ENCODE measurements around the gene RAPGEF1. TPM values are rescaled to one million over a fixed set of nuclear protein-coding genes. Genes with fewer than 3 reads are reported as not detected.
"Not testable (repeated sequence)": the region's sequence is repeated elsewhere in the genome, so short reads cannot be mapped to it uniquely, and the experiment has no call there.

RAPGEF1 gene
- total RNA-seq, 2 experiments from 2014 or later: 91.9 to 92.3 TPM

GRCh38 chr9:131666029-131666428, 73.8 kb downstream of the RAPGEF1 start:
- Mint-ChIP-seq H3K36me3 (peaks cover 17% of the 10 kb centered on the region), H3K4me3 (no peak overlapping the region)

GRCh38 chr9:131663288-131663687, 76.6 kb downstream of the RAPGEF1 start:
- Mint-ChIP-seq H3K27me3 (no peaks in the 10 kb centered on the region), H3K4me3 (no peak overlapping the region), H3K36me3 (peaks cover 14% of the 10 kb centered on the region), H3K27ac (peak overlapping the region; percentile 88), H3K4me1 (ENCODE audit: low read depth) (peaks cover 85% of the 10 kb centered on the region), H3K9me3 (no peaks in the 10 kb centered on the region)
- intact Hi-C loops (cut with micrococcal nuclease): loop anchor here (10.0 kb wide), 2 partner anchors 268 to 692 kb away; partner anchors contain the start of genes PRRC2B and SETX
- DNase-seq: no peak
- ChIA-PET CTCF (no interaction called here), POLR2A (interaction anchor here (0.6 kb wide), 2 partner anchors 24 to 69 kb away, joined by 3 read pairs; no protein-coding TSS in a partner anchor)

More at GRCh38 chr9:131666029-131666428, 73.8 kb downstream of the RAPGEF1 start:
- no peaks in the 10 kb centered on the region for H3K27me3 Mint-ChIP-seq
- no peaks in the 10 kb centered on the region for H3K9me3 Mint-ChIP-seq
- CTCF ChIA-PET: interaction anchor here (1.1 to 4.0 kb wide), 4 partner anchors 62 to 74 kb away, joined by 3 to 15 read pairs (median 6); no protein-coding TSS in a partner anchor
- POLR2A ChIA-PET: interaction anchor here (0.9 to 5.4 kb wide), 5 partner anchors 12 to 66 kb away, joined by 3 to 76 read pairs (median 28); no protein-coding TSS in a partner anchor
- peaks cover 89% of the 10 kb centered on the region for H3K4me1 Mint-ChIP-seq (ENCODE audit: low read depth)
- peak overlapping the region; percentile 99 for H3K27ac Mint-ChIP-seq
- intact Hi-C loops (cut with micrococcal nuclease): loop anchor here (5.0 to 10.0 kb wide), 5 partner anchors 74 to 689 kb away; partner anchors contain the start of genes PRRC2B and SETX
- no peak for DNase-seq

- Mint-ChIP-seq H3K4me3 (peak overlapping the region; percentile 30), H3K36me3 (peaks cover 16% of the 10 kb centered on the region), H3K4me1 (ENCODE audit: low read depth) (peaks cover 85% of the 10 kb centered on the region), H3K27ac (peak overlapping the region; percentile 88)
- POLR2A ChIA-PET, CTCF ChIA-PET, DNase-seq, H3K9me3 Mint-ChIP-seq, H3K27me3 Mint-ChIP-seq: not testable (repeated sequence)
- intact Hi-C loops (cut with micrococcal nuclease): loop anchor here (10.0 kb wide), 2 partner anchors 267 to 693 kb away; partner anchors contain the start of genes PRRC2B and SETX
Measured at GRCh38 chr9:131662289-131662621, 77.6 kb downstream of the RAPGEF1 start.

- peaks cover 85% of the 10 kb centered on the region for H3K4me1 Mint-ChIP-seq (ENCODE audit: low read depth)
- no peaks in the 10 kb centered on the region for H3K27me3 Mint-ChIP-seq
- peak; percentile 88 for DNase-seq
- intact Hi-C loops (cut with micrococcal nuclease): loop anchor here (10.0 kb wide), 2 partner anchors 267 to 693 kb away; partner anchors contain the start of genes PRRC2B and SETX
- ChIA-PET CTCF (no interaction called here), POLR2A (interaction anchor here (3.5 kb wide), 1 partner anchor 19 kb away, joined by 14 read pairs; no protein-coding TSS in a partner anchor)
- peaks cover 15% of the 10 kb centered on the region for H3K36me3 Mint-ChIP-seq
- peak overlapping the region; percentile 88 for H3K27ac Mint-ChIP-seq
- peak overlapping the region; percentile 30 for H3K4me3 Mint-ChIP-seq
- H3K9me3 Mint-ChIP-seq: no peaks in the 10 kb centered on the region
Measured at GRCh38 chr9:131661568-131662288, 78.1 kb downstream of the RAPGEF1 start.

- Mint-ChIP-seq H3K9me3 (no peaks in the 10 kb centered on the region), H3K27me3 (no peaks in the 10 kb centered on the region), H3K36me3 (peaks cover 18% of the 10 kb centered on the region), H3K27ac (peak overlapping the region; percentile 52), H3K4me3 (no peak overlapping the region), H3K4me1 (ENCODE audit: low read depth) (peaks cover 85% of the 10 kb centered on the region)
- DNase-seq: no peak
- intact Hi-C loops (cut with micrococcal nuclease): loop anchor here (10.0 kb wide), 2 partner anchors 266 to 694 kb away; partner anchors contain the start of genes PRRC2B and SETX
- POLR2A ChIA-PET: interaction anchor here (0.6 to 3.5 kb wide), 2 partner anchors 15 to 18 kb away, joined by 3 to 14 read pairs; no protein-coding TSS in a partner anchor
- CTCF ChIA-PET: no interaction called here
Measured at GRCh38 chr9:131660466-131661405, 79.1 kb downstream of the RAPGEF1 start.

- POLR2A ChIA-PET: interaction anchor here (0.9 to 4.1 kb wide), 10 partner anchors 10 to 84 kb away, joined by 3 to 24 read pairs (median 4); no protein-coding TSS in a partner anchor
- H3K27ac Mint-ChIP-seq: peak overlapping the region; percentile 92
Measured at GRCh38 chr9:131658377-131659129, 81.3 kb downstream of the RAPGEF1 start.

GRCh38 chr9:131657940-131658339, 81.9 kb downstream of the RAPGEF1 start:
- peaks cover 9% of the 10 kb centered on the region for H3K36me3 Mint-ChIP-seq
- peak overlapping the region; percentile 92 for H3K27ac Mint-ChIP-seq
- intact Hi-C loops (cut with micrococcal nuclease): loop anchor here (1.0 kb wide), 2 partner anchors 9 to 20 kb away; no protein-coding TSS in a partner anchor
- POLR2A ChIA-PET: interaction anchor here (0.9 to 4.1 kb wide), 6 partner anchors 11 to 85 kb away, joined by 3 to 24 read pairs (median 10); no protein-coding TSS in a partner anchor
- no peaks in the 10 kb centered on the region for H3K27me3 Mint-ChIP-seq
- H3K4me1 Mint-ChIP-seq (ENCODE audit: low read depth): peaks cover 85% of the 10 kb centered on the region
- no peak overlapping the region for H3K4me3 Mint-ChIP-seq
- CTCF ChIA-PET: interaction anchor here (1.4 to 1.9 kb wide), 3 partner anchors 11 to 67 kb away, joined by 3 to 5 read pairs (median 5); no protein-coding TSS in a partner anchor
- no peak for DNase-seq
- no peaks in the 10 kb centered on the region for H3K9me3 Mint-ChIP-seq

More at GRCh38 chr9:131658377-131659129, 81.3 kb downstream of the RAPGEF1 start:
- DNase-seq: peak; percentile 78
- intact Hi-C loops (cut with micrococcal nuclease): loop anchor here (1.0 kb wide), 2 partner anchors 9 to 20 kb away; no protein-coding TSS in a partner anchor
- peaks cover 87% of the 10 kb centered on the region for H3K4me1 Mint-ChIP-seq (ENCODE audit: low read depth)
- no peaks in the 10 kb centered on the region for H3K27me3 Mint-ChIP-seq
- no peaks in the 10 kb centered on the region for H3K9me3 Mint-ChIP-seq
- H3K36me3 Mint-ChIP-seq: peaks cover 9% of the 10 kb centered on the region
- CTCF ChIA-PET: interaction anchor here (1.0 to 1.9 kb wide), 4 partner anchors 11 to 67 kb away, joined by 3 to 5 read pairs (median 4); no protein-coding TSS in a partner anchor
- peak overlapping the region; percentile 40 for H3K4me3 Mint-ChIP-seq

GRCh38 chr9:131657456-131657855, 82.4 kb downstream of the RAPGEF1 start:
- H3K4me1 Mint-ChIP-seq (ENCODE audit: low read depth): peaks cover 85% of the 10 kb centered on the region
- DNase-seq: peak; percentile 35
- peak overlapping the region; percentile 92 for H3K27ac Mint-ChIP-seq
- ChIA-PET CTCF (interaction anchor here (1.5 to 1.9 kb wide), 2 partner anchors 12 to 66 kb away, joined by 5 read pairs; no protein-coding TSS in a partner anchor), POLR2A (interaction anchor here (1.2 to 4.1 kb wide), 4 partner anchors 11 to 20 kb away, joined by 6 to 24 read pairs (median 10); no protein-coding TSS in a partner anchor)
- no peaks in the 10 kb centered on the region for H3K27me3 Mint-ChIP-seq
- peaks cover 9% of the 10 kb centered on the region for H3K36me3 Mint-ChIP-seq
- H3K9me3 Mint-ChIP-seq: no peaks in the 10 kb centered on the region
- intact Hi-C loops (cut with micrococcal nuclease): no loop called here
- H3K4me3 Mint-ChIP-seq: no peak overlapping the region

- H3K4me3 Mint-ChIP-seq: no peak overlapping the region
- peak; percentile 46 for DNase-seq
Measured at GRCh38 chr9:131657037-131657377, 82.9 kb downstream of the RAPGEF1 start.

GRCh38 chr9:131656356-131657036, 83.4 kb downstream of the RAPGEF1 start:
- H3K9me3 Mint-ChIP-seq: no peaks in the 10 kb centered on the region
- DNase-seq: peak; percentile 84
- ChIA-PET CTCF (interaction anchor here (2.1 kb wide), 1 partner anchor 72 kb away, joined by 6 read pairs; no protein-coding TSS in a partner anchor), POLR2A (interaction anchor here (0.7 to 4.1 kb wide), 8 partner anchors 12 to 75 kb away, joined by 3 to 24 read pairs (median 3); no protein-coding TSS in a partner anchor)
- H3K4me3 Mint-ChIP-seq: peak overlapping the region; percentile 58
- peak overlapping the region; percentile 91 for H3K27ac Mint-ChIP-seq
- H3K4me1 Mint-ChIP-seq (ENCODE audit: low read depth): peaks cover 86% of the 10 kb centered on the region
- no peaks in the 10 kb centered on the region for H3K27me3 Mint-ChIP-seq
- H3K36me3 Mint-ChIP-seq: peaks cover 7% of the 10 kb centered on the region
- intact Hi-C loops (cut with micrococcal nuclease): loop anchor here (1.0 kb wide), 1 partner anchor 11 kb away; no protein-coding TSS in a partner anchor

More at GRCh38 chr9:131657037-131657377, 82.9 kb downstream of the RAPGEF1 start:
- H3K27ac Mint-ChIP-seq: peak overlapping the region; percentile 91
- intact Hi-C loops (cut with micrococcal nuclease): no loop called here
- ChIA-PET CTCF (interaction anchor here (2.1 kb wide), 1 partner anchor 71 kb away, joined by 6 read pairs; no protein-coding TSS in a partner anchor), POLR2A (interaction anchor here (0.7 to 4.1 kb wide), 8 partner anchors 11 to 74 kb away, joined by 3 to 24 read pairs (median 3); no protein-coding TSS in a partner anchor)
- peaks cover 84% of the 10 kb centered on the region for H3K4me1 Mint-ChIP-seq (ENCODE audit: low read depth)
- H3K36me3 Mint-ChIP-seq: peaks cover 8% of the 10 kb centered on the region
- H3K27me3 Mint-ChIP-seq: no peaks in the 10 kb centered on the region
- no peaks in the 10 kb centered on the region for H3K9me3 Mint-ChIP-seq
